ENCODE measurements around the gene FLNC.
A peak's percentile ranks its signal among the peaks of the same experiment; 100 is the strongest.

The FLNC gene

DNA sequence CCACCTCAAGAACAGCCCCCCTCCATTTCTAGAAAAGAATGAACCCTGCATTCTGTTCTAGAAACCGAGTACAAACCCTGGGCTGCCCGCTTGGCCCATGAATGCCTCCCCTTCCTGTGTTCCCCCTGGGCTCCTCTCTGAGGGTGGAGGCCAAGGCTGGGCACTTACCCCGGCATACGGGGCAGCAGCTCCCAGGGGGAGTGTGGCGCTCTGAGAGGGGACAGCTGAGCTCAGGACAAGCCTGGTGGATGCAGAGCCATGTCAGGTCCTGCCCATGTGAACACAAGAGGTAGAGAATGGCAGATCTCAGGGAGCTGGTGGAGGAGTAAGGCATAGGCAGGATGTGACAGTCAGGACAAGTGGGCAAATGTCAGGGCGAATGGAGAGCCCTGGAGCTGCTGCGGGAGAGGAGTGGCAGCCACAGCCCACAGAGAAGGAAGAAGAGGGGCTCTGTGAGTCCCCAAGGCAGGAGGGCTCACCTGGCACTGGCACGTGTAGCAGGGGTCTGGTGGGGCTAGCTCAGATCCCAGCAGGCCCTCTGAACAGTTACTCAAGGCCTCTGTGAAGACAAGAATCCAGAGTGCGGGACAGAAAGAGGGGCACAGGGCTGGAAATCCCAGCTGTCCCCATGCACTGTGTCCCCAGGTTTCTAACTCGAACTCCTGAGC, 51.4 kb downstream of the FLNC start:
- no peak for DNase-seq

DNA sequence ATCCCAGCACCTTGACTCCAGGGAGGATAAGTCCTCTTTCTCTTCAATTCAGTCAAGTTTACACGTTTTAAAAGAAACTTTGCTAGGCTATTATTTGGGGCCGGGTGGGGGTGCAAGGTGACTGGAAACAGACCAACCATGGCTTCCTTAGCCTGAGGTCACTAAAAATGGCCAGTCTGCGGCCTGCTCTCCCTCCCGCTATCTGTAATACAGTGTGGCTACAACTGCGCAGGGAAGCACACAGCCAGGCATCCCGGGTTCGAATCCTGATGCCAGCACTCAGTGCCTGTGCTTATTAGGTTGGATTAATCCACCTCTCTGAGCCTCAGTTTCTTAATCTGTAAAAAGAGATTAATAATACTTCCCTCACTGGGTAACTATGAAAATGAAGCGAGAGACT, 51.9 kb downstream of the FLNC start:
- DNase-seq: no peak

DNA sequence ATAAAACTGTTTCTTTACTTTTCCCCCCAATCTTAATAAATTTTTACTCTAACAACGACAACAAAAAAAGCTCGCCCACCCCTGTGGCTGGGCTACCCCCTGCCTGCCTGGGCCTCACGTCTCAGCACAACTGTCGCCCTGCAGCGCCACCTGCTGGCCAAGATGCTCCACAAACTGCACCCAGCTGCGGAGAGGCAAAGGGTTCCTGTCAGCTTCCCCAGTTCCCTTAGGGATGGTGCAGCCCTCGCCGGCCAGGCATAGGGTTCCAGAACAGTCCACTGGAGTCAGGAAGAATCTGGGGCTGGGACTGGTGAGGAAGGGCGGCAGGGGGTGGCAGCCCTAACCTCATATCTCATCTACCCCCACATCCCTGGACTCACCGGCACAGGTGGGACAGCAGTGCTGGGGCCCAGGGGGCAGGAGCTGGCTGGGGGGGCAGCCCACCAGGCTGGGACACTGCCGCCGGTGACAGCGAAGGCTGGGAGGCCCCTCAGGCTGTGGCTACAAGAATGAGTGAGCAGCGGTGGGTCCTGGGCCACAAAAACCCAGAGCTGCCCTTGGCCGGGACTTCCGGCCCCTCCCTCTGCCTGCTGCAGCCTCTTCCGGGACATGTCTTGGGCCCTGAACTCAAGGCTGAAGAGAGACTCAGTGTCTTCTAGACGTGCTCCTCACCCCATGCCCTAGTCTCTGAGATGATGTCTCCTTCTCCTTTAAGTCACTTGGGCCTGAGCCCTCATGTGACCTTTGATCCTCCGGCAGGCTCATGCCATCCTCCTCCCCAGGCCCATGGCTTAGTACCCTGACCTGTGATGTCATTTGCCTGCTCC, 53.6 kb downstream of the FLNC start:
- peak; percentile 62 for DNase-seq

DNA sequence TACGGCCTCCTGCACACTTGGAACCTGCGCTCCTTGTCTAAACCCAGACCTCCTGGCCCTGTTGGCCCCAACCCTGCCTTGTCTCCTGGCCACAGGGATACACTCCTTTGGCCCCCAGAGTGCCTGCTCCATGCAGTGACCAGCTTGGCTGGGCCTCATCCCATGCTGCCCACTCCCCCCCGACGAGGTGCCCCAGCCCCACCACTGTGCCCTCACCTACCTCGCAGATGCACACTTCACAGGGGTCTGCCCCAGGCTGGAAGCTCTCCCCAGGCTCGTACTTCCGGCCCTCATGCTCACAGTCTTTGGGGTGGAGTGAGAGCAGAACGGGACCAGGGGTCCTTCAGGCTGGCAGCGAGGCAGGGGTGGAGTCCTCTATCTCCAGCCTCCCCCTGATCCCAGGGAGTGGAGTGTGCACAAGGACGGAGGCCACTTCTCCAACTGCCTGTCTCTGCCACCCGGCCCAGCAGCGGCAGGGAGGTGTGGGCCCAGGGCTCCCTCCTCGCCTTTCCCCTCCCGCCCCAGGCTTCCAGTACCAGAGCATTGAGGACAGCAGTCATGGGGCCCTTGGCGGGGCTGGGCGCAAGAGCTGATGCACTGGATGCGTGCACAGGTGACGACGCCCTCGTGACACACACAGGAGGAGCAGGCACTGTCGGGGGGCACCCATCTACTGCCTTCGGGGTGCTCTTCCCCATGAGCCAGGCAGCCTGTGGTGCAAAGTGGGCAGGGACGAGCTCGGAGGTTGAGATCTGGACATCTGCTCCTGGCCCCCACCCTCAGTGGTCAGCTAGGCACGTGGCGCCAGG, 54.6 kb downstream of the FLNC start:
- no peak for DNase-seq

DNA sequence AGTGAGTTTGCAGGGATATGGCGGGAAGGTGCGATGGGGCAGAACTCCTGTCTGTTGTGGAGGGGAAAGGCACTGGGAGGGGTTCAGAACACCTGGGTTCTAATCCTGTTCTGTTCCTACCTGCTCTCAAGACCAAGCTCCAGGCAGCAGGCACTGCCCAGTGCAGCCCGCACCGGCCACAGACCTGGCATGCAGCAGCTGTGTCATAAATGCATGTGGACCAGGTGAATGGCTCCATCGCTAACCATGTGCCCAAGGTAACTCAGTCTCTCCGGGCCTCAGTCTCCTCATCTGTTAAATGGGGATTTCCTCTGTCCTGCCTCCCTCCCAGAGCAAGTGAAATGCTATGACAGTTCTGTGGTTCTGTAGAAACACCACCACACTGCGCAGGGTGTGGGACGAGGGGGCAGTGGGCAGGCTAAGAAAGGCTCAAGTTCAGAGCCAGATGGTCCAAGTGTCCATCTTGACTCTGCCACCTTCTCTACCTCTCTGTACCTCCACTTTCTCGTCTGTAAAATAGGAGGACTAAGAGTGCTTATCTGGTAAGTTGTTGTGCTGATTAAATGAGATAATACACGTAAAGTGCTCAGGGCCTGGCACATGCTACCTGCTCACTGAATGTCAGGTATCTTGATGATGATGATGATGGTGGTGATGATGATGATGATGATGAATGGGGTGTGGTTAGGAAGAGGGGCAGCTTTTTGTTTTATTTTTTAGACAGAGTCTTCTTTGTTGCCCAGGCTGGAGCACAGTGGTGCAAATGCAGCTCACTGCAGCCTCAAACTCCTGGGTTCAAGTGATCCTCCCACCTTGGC, 55.4 kb downstream of the FLNC start:
- DNase-seq: no peak

DNA sequence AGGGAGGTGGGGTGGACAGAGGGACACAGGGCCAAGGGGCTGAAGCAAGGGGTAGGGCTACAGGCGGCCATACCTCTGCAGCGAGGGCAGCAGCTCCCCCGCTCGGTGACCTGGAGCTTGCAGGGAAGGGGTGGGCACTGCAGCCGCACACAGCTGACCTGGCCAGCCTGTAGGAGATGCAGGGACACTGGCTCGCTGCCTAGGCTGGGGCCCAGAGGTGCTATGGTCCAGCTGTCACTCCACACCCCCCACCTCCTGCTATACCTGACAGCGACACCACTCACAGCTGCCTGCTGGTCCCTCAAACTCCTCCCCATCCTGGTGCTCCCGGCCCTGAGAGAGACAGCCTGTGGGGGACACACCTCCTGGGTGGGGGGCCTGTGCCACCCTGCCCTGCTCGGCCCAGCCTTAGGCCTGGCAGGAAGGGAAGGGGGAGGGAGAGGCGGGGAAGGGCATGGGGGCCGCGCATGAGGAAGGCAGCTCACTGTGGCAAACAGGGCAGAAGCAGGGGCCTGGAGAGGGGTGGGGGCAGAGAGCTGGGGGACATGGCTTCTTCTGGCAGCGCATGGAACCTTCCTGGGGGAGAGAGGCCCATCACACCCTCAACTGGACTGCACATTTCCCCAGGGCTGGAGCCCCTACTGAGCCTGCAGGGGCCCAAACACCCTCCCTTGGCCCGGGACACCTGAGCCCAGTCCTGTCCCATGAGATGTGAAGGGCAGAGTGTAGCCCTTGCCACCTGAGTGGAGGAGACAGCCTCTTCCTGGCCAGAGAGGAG, 56.4 kb downstream of the FLNC start:
- DNase-seq: no peak

DNA sequence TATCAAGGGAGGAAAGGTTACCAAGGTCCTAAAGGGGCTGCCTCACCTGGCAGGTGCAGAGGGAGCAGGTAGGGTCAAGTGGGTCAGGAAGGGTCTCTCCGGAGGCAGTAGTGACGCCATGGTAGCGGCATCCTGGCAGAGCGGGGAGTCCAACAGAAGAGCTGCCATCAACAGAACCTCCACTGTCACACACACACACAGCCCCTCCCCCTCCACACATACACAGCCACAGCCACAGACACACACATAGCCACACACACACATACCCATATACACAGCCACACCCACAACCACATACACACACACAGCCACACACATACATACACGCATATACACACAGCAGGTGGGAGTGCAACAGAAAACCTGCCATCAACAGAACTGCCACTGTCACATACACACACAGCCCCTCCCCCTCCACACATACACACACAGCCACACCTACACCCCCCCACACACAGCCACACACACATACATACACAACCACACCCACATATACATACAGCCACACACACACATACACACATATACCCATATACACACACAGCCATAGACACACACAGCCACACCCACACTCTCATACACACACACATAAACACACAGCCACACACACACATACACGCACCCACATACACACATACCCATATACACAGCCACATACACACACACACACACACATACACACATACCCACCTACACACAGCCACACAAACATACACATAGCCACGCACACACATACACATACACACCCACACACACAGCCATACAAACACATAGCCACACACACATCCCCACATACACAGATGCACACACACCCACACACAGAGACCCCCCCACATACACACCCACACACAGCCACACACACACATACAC, 57.2 kb downstream of the FLNC start:
- no peak for DNase-seq

DNA sequence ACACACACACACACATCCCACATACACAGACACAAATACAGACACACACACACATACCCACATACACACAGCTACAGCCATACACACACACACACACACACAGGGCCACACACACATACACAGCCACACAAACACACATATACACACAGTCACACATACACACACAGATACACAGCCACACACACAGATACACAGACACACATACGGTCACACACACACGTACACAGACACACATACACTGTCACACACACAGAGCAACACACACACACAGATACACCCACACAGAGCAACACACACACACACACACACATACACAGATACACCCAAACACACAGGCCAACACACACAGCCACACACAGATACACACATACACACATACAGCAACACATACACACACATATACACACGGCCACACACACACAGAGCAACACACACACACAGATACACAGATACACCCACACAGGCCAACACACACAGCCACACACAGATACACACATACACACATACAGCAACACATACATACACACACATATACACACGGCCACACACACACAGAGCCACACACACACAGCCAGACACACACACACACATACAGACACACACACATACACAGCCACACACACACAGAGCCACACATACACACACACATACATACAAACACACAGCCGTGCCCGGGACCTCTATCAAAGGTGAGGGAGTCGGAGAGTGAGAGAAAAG, 58.0 kb downstream of the FLNC start:
- DNase-seq: no peak

DNA sequence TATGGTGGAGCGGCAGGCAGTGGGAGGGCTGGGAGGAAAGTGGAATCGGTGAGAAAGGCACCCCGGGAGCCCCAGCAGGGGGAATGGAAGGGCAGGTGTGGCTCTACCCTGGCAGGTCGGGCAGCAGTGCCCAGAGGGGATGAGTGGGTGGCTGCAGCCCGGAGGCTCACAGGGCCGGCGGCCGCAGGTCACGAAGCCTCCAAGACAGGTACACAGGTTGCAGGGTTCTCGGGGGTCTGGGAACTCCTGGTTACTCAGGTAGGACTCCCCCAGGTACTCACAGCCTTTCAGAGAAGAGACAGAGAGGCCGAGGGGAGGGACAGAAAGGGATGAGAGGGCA, 58.5 kb downstream of the FLNC start:
- DNase-seq: no peak

DNA sequence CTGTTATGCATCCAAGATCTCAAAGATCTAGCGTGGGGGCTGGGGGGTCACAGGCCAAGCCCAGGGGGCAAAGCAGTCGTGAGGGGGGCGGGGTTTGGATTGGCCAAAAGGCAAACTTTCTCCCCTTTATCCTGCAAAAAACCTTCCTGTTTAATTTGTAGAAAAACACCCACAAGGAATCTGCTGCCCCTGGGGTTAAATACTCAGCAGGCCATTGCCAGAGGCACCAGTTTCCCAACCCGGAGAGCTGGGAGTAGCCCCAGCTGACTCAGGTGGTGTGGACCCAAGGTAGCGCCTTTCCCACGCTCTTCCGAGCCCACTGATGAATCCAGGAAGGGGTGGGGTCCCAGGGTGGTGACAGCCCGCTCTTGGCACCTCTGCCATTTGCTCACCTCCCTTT, 58.9 kb downstream of the FLNC start:
- DNase-seq: no peak

DNA sequence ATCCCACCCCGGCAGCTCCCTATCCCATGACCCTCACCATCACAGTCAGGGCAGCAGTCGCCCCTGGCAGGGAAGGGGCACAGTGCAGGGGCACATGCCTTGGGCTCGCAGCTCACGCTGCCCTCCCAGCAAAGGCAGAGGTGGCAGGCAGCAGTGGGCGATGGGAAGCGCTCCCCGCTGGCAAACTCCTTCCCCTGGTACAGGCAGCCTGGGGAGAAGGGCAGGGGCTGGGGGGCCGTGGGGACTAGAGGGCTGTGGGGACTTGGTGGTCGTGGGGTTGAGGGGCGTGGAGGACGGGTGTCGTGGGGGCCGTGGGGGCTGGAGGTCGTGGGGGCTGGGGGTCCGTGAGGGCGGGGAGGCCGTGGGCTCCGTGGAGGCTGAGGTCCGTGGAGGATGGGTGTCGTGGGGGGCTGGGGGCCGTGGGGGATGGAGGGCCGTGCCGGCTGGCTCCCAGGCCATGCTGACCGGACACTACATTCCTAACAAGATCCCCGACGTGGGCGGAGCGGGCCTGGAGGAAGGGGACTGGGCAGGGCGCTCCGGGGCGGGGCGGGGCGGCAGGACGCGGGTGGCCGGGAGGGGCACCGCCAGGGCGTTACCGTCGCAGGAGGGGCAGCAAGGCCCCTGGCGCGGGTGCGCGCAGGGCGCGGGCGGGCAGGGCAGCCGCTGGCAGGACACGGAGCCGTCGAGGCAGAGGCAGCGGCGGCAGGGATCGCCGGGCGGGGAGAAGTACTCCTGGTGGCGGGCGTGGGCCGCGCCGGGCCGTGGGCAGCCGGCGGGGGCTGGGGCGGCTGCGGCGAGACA, 60.3 kb downstream of the FLNC start:
- no peak for DNase-seq

DNA sequence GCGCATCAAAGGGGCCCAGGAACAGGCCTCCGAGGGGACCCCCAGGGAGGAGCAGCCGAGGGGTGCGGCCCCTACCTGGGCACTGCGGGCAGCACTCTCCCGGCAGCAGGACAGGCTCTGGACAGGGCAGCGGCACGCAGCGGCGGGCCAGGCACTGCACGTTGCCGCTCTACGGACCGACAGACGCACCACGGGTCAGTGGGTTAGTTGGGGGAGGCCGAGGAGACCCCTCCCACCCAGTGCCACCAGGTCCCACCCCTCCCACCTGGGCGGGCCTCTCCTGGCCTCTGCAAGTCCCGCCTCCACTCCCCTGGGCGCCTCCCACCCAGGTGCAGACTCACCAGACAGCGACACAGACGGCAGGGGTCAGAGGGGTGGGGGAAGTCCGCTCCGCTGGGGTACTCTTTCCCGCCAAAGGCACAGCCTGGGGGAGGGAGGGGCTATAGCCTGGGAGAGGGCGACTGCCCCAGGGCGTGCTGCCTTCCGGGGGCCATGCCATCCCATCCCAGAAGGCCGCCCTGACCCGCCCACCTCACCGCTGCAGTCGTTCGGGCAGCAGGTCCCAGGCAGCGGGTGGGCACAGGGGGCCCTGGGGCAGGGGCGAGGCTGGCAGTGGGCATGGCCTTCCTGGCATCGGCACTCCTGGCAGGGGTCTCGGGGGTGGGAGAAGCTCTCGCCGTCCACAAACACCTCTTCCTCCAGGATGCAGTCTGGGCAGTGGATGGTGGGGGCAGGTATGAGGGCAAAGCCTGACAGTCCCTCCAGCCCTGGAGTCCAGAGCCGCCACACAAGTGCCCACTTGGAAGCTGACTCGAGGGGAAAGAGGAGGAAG, 61.1 kb downstream of the FLNC start:
- no peak for DNase-seq

DNA sequence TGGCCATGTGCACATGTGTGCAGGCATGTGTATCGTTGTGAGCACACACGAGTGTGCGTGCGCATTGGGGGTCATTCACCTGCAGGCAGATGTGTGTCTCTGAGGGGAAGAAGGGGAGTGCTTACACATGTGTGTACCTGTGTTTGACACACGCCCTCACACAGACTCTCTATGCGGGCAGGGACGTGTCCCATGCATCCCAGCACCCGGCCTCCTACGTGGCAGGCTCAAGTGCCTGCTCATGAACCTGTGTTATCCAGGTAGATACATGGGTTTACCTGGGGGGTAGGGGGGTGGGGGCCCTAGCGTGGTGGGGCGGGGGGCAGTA, 61.7 kb downstream of the FLNC start:
- no peak for DNase-seq

DNA sequence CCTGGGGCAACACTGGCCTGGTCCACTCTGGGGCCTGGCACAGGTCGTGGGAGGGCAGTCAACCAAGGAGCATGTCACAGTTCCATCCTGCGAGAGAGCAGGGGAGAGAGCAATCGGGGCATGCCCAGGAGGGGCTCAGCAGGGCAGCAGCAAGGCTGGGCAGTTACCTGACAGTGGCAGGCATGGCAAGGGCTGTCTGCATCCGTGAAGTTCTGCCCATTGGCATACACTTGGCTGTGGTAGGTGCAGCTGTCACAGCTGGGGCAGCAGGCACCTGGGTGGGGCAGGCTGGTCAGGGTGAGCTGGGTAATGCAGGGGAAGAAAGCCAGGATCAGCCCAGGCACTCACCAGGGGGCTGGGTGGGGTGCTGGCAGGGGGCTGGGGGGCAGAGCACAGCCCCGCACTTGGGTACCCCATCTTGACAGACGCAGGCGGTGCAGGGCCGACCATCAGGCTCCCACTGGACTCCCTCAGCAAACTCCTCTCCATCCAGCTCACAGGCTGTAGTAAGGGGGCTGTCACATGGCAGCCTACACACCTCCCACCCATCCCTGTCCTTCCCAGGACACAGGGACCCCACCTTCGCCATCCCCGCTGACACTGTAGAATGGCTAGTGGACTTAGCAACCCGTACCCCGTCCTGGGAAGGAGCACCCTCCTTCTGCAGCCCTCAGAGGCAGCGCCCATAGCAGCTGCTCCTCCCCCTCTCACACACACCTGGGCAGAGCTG, 62.5 kb downstream of the FLNC start:
- DNase-seq: no peak

DNA sequence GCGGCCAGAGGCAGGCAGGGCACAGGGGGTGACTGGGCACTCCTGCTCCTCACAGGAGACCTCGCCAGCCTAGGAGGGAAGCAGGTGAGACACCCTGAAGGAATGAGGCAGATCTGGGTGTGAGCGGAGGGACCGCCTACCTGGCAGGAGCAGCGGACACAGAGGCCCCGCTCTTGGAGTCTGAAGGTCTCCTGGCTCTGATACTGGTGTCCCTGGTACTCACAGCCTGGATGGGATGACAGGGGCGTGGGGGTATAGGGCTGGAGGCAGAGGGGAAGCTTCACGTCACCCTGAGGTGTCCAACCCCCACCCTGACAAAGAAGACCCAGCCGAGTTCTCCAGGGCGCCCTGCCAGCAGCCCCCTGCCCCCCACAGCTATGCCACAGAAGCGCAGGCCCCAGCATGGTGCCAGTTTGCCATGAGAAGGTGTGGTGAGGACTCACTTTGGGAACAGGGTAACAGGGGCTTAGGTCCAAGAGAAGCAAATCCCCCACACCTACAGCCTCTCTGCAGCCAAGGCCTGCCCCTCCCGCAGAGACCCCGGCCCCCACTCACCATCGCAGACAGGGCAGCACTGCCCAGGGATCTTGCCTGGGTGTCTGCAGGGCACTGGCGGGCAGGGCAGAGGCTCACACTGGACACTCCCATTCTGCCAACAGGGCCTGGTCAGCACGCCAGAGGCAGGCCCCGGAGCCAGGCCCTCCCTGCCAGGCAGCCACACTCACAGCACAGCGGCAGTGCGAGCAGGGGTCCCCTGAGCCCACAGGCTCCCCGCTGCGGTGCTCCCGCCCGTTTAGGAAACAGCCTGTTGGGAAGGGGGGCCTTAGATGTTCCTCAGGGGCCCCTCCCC, 63.3 kb downstream of the FLNC start:
- DNase-seq: no peak

DNA sequence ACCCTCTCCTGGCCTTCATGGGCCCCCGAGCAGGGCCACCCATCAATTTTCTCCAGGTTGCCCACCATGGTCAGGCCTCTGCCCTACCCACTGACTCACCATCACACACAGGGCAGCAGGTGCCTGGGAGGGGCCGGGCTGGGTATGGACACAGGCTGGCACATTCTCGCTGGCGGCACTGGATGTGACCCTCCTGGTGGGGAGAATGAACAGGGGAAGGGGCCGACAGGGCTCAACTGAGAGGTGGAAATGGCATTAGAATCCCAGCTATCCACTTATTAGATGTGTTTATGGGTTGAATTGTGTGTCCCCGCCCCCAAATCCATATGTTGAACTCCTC, 63.9 kb downstream of the FLNC start:
- DNase-seq: no peak

DNA sequence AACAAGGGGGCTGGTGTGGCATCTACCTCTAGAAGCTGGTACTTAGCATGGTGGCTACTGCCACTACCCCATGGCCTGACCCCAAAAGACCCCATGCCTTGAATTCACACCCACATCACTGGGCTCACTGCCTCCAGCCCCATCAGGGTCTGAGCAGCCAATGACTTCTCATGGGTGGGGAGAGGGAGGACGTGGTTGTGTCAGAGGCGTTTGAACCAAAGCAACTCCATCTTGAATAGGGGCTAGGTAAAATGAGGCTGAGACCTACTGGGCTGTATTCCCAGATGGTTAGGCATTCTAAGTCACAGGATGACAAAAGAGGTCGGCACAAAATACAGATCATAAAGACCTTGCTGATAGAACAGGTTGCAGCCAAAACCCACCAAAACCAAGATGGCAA, 65.1 kb downstream of the FLNC start:
- DNase-seq: no peak

Data from NCI-H2227 treated with DMSO at 0.1 percent for 48 hours (cell line).